ENCODE results near the gene ATP2A3.

- TF ChIP-seq POLR2AphosphoS5 (IDR thresholded peaks at IDR 0.05; ENCODE audit: borderline replicate concordance, low read depth, low read length) (no peak), EZH2 (IDR thresholded peaks at IDR 0.05) (no peak), FOXP2 (optimal IDR thresholded peaks at IDR 0.05; ENCODE audit: control extremely low read depth, extremely low read length, insufficient read depth) (no peak)
Observed at GRCh38 chr17:3986939-3987335, 22.7 kb upstream of the ATP2A3 start.
